GM18907 (cell line): ENCODE measurements around the gene TRIM27.
"Not testable (repeated sequence)": the region's sequence is repeated elsewhere in the genome, so short reads cannot be mapped to it uniquely, and the experiment has no call there.

ENCODE experiments used
- ATAC-seq: cut with Tn5 transposase; IDR thresholded peaks from one replicate; pipeline ENCODE4 v1.9.1; 2021; ENCODE audit warnings: mild to moderate bottlenecking, moderate library complexity; ENCODE audit not compliant: unreplicated experiment

The TRIM27 gene

GRCh38 chr6:28900577-28901256 is 23.1 kb downstream of the TRIM27 start:
- no peak for ATAC-seq

GRCh38 chr6:28898710-28898965 is 25.1 kb downstream of the TRIM27 start:
- no peak for ATAC-seq

GRCh38 chr6:28897369-28897745 is 26.4 kb downstream of the TRIM27 start:
- ATAC-seq, result no peak

- peak; percentile 28 for ATAC-seq
Observed at GRCh38 chr6:28896505-28897368, 27.0 kb downstream of the TRIM27 start.

- ATAC-seq, result peak; percentile 67
Observed at GRCh38 chr6:28895131-28895812, 28.5 kb downstream of the TRIM27 start.

GRCh38 chr6:28893172-28893799 is 30.5 kb downstream of the TRIM27 start:
- ATAC-seq, result no peak

- ATAC-seq, result no peak
Observed at GRCh38 chr6:28892525-28892924, 31.3 kb downstream of the TRIM27 start.

GRCh38 chr6:28887796-28888496 is 35.8 kb downstream of the TRIM27 start:
- ATAC-seq, result no peak

- ATAC-seq, result no peak
Observed at GRCh38 chr6:28886079-28886439, 37.7 kb downstream of the TRIM27 start.

- ATAC-seq, result no peak
Observed at GRCh38 chr6:28884423-28885131, 39.2 kb downstream of the TRIM27 start.

- no peak for ATAC-seq
Observed at GRCh38 chr6:28880894-28881780, 42.6 kb downstream of the TRIM27 start.

- no peak for ATAC-seq
Observed at GRCh38 chr6:28880519-28880893, 43.3 kb downstream of the TRIM27 start.

- ATAC-seq, result no peak
Observed at GRCh38 chr6:28876710-28877109, 47.1 kb downstream of the TRIM27 start.

GRCh38 chr6:28875191-28875747 is 48.5 kb downstream of the TRIM27 start:
- no peak for ATAC-seq

- ATAC-seq, result not testable (repeated sequence)
Observed at GRCh38 chr6:28872157-28872817, 51.5 kb downstream of the TRIM27 start.

GRCh38 chr6:28871335-28872156 is 52.2 kb downstream of the TRIM27 start:
- ATAC-seq, result no peak

GRCh38 chr6:28868873-28869272 is 54.9 kb downstream of the TRIM27 start:
- ATAC-seq, result no peak

GRCh38 chr6:28867086-28867409 is 56.7 kb downstream of the TRIM27 start:
- ATAC-seq, result peak; percentile 20
